Esophagus muscularis mucosa (tissue), 4 donors: ENCODE data around the gene SREK1IP1.

ENCODE experiments used
- EP300 ChIP-seq: sonication (generic); formaldehyde crosslinking; IDR thresholded peaks from one replicate; pipeline ENCODE4 v1.6.1; 2017; ENCODE audit warnings: antibody characterized with exemption
- POLR2A ChIP-seq: fragments of 450-650 bp; IDR thresholded peaks from one replicate; pipeline ENCODE4 v1.6.1; 2017; ENCODE audit warnings: antibody characterized with exemption, moderate library complexity, mild to moderate bottlenecking, low read depth
- POLR2AphosphoS5 ChIP-seq, 2 donors: sonication (generic); formaldehyde crosslinking; IDR thresholded peaks; one replicate each; pipeline ENCODE4 v1.6.1; 2017; ENCODE audit warnings: antibody characterized with exemption in 2 of 2
- TF ChIP-seq, protein P1 (sequence below), 3 experiments: fragments of 200-600 bp in 2 of 3; fragments of 450-650 bp in 1 of 3; sonication (generic) in 2 of 3; IDR thresholded peaks; one replicate each; pipeline ENCODE4 v1.5.1; 2017 to 2019; ENCODE audit warnings: antibody characterized with exemption in 3 of 3, mild to moderate bottlenecking in 2 of 3, moderate library complexity in 1 of 3

DNA sequence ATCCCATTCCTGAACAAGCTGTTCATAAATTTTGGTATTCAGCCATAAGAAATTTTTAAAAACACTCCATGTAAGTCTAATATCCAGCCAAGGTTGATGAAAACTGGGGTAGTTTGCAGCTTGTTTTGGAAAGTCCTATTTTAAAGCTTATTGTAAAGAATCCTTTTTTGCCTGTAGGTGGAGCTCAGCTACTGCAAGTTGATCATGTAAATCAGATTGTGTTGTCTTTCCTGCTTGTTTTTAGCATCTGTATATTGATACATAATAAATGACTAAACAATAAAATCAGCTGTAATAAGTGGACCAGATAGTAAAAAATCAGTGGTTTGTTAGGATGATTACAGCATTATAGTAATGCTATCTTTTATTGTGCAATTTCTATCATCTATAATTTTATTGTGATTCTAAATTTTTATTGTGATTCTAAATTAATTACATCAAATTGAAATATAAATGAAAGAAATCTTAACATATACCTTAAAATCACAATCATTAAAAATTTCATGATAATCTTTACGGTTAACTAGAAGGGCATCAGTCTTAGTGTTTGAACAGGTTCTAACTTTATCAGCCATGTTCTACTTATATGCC, 42.7 kb upstream of the SREK1IP1 start:
- TF ChIP-seq, protein P1, sequence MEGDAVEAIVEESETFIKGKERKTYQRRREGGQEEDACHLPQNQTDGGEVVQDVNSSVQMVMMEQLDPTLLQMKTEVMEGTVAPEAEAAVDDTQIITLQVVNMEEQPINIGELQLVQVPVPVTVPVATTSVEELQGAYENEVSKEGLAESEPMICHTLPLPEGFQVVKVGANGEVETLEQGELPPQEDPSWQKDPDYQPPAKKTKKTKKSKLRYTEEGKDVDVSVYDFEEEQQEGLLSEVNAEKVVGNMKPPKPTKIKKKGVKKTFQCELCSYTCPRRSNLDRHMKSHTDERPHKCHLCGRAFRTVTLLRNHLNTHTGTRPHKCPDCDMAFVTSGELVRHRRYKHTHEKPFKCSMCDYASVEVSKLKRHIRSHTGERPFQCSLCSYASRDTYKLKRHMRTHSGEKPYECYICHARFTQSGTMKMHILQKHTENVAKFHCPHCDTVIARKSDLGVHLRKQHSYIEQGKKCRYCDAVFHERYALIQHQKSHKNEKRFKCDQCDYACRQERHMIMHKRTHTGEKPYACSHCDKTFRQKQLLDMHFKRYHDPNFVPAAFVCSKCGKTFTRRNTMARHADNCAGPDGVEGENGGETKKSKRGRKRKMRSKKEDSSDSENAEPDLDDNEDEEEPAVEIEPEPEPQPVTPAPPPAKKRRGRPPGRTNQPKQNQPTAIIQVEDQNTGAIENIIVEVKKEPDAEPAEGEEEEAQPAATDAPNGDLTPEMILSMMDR (IDR thresholded peaks at IDR 0.05) = peak; percentile 57 to 68 (median 65)
- no peak for TF ChIP-seq EP300
- TF ChIP-seq POLR2AphosphoS5 (IDR thresholded peaks at IDR 0.05) = no peak
- no peak for TF ChIP-seq POLR2A
